HG03520 (cell line): ENCODE results near the gene NSF.
"Not testable (repeated sequence)": the region's sequence is repeated elsewhere in the genome, so short reads cannot be mapped to it uniquely, and the experiment has no call there.

Experiments
- ATAC-seq: cut with Tn5 transposase; IDR thresholded peaks from one replicate; pipeline ENCODE4 v1.9.1; 2021; ENCODE audit warnings: mild to moderate bottlenecking, moderate library complexity; ENCODE audit not compliant: unreplicated experiment

Gene NSF

DNA sequence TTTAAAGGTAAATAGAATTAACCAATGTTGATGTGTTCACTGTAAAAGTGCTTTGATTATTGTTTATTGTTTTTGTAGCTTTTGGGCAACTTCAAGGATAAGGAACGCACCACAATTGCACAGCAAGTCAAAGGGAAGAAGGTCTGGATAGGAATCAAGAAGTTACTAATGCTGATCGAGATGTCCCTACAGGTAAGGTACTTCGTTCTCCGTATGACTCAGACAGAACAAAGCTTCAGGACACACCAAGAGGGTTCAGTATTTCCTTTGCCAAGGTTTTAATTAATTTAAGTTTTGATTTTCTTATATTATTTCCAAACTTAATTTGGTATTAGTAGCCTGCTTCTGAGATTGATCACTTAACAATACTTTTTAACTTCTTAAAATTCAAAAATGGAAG lies 161.0 kb downstream of the NSF start:
- no peak for ATAC-seq

GRCh38 chr17:46753776-46754175 lies 163.3 kb downstream of the NSF start:
- ATAC-seq: no peak

GRCh38 chr17:46756081-46756735 lies 165.7 kb downstream of the NSF start:
- ATAC-seq: no peak

GRCh38 chr17:46756861-46757260 lies 166.4 kb downstream of the NSF start:
- no peak for ATAC-seq

DNA sequence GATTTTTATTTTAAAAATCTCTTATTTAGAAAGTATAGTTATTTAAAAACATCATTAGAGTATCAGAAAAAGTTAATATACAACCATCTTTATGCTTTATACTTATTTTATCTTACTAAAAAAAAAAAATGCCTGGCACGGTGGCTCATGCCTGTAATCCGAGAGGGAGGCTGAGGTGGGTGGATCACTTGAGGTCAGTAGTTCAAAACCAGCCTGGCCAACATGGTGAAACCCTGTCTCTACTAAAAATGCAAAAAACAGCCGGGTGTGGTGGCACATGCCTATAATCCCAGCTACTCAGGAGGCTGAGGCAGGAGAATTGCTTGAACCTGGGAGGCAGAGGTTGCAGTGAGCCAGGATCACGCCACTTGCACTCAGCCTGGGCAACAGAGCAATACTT lies 167.1 kb downstream of the NSF start:
- not testable (repeated sequence) for ATAC-seq

DNA sequence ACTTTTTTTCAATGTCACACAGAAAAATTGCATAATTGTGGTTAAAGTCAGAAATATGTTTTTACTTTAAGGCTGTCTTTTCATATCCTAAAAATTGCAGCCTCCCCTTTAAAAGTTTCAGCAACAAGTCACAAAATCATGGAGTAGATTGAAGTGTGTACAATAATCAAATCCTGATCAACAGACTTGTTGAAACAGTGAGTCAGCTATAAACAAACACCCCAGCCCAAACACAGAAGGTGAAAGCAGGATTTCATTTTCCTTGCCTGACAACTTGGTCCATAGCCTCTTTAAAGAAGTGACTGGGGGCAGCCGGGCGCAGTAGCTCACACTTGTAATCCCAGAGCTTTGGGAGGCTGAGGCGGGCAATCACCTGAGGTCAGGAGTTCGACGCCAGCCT lies 168.1 kb downstream of the NSF start:
- ATAC-seq: no peak

DNA sequence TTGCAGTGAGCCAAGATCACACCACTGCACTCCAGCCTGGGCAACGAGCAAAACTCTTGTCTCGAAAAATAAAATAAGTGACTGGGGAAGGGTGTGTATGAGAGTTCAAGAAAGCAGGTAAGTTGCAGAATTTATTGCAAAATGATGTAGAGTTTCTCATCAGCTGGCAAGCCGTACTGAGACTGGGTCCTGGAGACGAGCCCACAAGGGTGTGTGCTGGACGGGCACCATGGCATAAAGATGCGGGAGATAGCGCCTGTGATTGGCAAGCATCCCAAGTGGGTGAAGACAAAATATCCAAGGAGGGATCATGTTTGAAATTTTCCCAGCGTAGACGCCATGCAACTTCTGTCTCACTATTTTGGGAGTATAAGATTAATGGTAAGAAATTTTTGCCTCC lies 168.7 kb downstream of the NSF start:
- ATAC-seq: no peak

DNA sequence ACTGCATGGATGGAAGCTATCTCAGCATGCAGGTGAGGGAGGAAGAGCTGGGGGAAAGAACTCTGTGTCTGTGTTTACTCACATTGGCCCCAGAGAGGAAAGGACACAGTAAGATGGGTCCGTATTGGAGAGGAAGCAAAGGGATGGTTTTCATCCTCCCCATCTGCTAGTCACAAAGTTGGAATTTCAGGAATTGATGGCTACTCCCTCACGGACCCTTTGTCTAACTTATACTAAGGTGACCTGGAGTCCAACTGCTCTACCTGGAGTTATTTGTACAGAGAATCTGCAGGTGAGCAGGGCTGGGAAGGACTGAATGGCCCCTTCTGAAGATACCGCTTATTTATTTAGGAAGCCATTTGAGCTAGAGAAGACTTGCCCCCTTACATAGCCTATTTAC lies 172.9 kb downstream of the NSF start:
- no peak for ATAC-seq

DNA sequence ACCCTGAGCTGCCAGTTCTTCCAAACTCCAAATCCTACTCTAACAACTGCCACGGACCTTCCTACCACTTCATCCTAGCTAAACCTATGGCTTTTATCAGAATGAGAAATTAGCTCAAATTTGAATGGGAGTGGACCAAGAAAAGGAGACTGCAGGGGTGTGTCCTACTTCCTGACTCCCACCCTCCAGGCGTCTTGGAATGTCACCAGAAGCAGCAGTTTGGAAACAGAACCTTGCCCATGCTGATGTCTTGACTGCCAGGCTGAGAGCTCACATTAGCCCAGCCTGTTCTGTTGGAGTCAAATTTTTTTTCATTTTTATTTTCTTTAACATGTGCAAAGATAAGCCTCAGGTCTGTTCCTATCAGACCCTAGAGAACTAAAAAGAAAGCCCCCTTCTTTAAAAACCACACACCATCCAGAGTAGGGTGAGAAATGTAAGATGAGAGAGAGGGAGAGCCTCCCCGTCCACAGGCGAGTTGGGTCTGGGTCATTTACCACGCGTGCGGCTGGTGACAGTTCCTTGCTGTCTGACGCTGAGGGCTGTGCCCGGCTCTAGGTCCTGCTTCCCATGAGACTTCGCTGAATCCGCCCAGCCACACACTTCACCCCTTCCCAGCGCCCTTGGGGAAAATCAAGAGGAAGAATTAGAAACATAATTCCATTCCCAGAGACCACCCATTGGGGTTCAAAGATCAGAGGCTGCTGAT lies 173.7 kb downstream of the NSF start:
- no peak for ATAC-seq

- no peak for ATAC-seq
These were observed 174.4 kb downstream of the NSF start for GRCh38 chr17:46764709-46765401.

DNA sequence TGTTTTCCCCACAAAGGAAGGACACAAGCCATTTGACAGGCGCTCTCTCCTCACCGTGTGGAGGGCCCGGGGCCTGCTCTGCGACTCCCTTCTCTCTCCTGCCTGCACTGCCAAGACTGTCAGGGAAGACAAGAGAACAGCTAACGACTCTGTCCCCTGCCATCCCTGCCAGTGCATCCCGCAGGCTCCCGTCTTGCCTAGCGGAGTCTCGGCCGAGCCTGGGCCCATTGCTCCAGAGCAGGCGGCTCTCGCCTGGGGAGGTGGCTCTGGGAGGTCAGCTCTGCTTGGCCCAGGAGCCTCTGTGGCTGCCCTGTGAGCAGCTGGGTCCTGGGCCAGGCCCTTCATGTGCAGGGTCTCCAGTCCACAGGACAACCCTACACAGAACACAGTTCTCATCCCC lies 175.0 kb downstream of the NSF start:
- no peak for ATAC-seq

DNA sequence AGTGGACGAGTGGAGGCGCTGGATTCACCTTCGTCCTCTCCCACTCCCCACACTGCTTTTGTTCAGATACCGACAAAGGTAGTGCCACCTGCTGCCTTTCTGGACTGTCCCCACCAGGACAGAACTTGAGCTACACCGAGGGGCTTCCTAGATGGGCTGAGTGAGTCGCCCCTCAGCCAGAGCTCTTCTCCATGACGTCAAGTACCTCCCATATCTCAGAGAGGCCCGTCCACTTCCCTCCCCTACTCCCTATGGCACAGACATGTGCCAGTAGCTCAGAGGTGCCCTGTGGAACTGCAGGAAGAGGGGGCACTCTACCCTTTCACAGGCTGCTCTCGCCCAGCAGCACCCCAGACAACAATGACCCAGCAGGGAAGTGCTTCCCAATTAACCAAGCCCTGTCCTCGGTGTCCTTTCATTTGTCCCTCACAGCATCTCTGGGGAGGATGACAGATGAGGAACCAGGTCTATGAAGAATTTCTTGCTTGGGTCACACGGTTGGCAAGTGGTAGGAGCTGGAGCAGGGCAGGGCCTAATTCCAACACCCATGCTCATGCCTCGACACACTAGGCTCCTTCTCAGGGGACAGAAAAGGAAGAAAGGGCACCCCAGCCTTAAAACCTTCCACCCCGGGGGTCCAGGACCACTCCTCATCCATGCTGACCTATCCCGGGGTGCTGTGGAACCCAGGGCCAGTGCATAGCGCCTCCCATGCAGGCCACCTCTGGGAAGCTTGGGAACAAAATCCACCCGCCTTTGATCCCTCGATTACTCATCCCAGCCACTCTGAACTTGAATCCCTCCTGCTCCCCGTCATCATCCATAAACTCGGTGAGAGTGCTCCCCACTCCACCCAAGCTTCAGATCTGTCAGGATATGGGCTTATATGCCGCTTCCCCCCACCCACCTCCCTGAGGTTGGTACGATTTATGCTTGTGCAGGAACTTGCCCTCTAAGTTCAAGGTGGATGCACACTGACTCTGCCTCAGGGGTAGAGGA lies 176.3 kb downstream of the NSF start:
- no peak for ATAC-seq

- no peak for ATAC-seq
These were observed 178.0 kb downstream of the NSF start for GRCh38 chr17:46768540-46768870.

- ATAC-seq: not testable (repeated sequence)
These were observed 178.4 kb downstream of the NSF start for GRCh38 chr17:46768896-46769295.

GRCh38 chr17:46769531-46770438 lies 179.3 kb downstream of the NSF start:
- no peak for ATAC-seq

GRCh38 chr17:46770439-46770817 lies 180.0 kb downstream of the NSF start:
- no peak for ATAC-seq

DNA sequence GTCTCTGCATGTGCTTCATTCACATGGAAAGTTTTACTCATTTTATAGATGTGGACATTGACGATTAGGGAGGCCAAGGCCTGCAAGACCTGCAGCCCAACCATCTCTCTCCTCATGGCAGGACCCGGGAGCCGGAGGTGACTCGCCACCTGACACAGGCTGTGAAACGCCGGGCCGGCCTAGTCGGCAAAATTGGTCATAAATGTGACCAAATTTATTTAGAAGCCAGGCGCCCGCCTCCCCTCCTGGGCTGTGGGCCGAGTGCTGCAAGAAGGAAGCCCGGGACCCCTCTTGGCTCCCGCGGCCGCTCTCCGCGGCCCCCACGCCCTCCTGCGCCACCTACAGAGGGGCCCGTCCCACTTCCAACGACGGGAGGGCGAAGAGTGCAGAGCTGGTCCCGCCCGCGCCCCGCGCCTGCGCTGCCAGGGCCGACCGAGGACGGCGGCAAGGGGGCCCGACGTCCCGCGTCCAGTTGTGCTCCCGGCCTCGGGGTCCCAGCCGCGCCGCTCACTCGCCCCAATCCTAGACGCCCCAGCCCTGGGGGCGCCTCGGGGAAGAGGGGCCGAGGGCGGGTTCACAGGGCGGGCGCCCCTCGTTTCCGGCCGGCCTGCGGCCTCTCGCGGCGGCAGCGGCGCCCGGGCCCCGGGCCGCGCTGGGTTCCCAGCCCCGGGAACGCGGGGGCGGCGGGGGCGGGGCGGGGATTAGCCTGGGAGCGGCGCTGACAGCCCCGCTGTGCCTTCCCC lies 180.5 kb downstream of the NSF start:
- ATAC-seq: no peak

DNA sequence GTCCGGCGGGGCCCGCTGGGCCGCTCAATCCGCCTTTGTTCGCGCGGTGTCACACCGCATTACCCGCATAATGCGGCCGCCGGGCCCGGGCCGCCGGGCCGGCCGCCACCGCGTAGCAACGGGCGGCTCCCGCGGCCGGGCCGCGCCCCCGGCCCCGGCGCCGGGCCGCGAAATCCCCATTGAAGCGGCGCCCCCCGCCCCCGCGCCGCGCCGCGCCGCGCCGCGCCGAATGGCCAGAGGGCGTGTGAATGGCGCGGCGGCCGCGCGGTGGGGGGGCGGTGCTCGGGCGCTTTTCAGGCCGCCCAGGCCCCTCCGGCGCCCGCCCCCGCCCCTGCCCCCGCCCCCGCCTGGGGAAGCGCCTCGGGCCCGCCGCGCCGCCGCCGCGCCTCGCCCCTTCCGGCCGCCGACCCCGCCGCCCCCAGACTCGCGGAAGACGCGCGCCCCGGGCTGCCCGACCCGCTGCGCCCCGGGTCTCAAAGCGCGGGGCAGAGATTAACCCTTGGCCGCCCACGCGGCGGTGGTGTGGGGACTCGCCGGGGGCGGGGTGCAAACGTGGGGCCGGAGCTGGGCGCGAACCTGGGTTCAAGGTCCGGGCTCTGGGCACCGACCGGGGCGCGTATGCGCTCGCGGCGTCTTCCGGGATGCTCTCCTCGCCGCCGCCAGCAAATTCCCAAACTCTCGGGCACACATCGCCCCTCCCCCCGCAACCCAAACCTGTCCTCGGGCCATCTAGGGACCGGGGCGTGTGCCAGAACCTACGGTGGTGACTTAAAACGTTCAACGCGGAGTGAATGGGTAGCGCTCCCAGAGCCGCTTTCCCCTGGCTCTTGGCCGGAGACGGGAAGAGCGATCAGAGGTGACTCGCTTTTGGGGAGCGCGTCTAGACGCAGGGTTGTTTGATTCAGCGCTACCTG lies 181.3 kb downstream of the NSF start:
- no peak for ATAC-seq
